ENCODE data around the gene PFKFB4. TPM values are rescaled to one million over a fixed set of nuclear protein-coding genes. Genes with fewer than 3 reads are reported as not detected.

Gene PFKFB4
- total and polyA plus RNA-seq, 2 experiments from 2014 or later, result 8.6 to 22.9 TPM

MicroRNAs encoded within 50 kb of the gene (microRNA counts, 767-probe panel; counts per million panel counts)
- microRNA hsa-miR-711, result not detected

Small RNA genes lying within 50 kb of the gene (microRNA-seq; reads per million reads assigned to microRNA genes)
- gene MIR6823 (not detected), gene MIR711 (not detected)

Small RNA genes lying within 50 kb of the gene (small RNA-seq; reads per million reads assigned to genes)
- not detected for gene MIR6823 (ENCODE audit: low replicate concordance)

Other genes with a start within 250 kb of the PFKFB4 start
- not detected in 2 replicates for gene SPINK8, start 223.1 kb downstream of the PFKFB4 start, total RNA-seq (2014; rRNA removed; shearing (Covaris generic))
- not detected in 2 replicates for gene SPINK8, start 223.1 kb downstream of the PFKFB4 start, polyA plus RNA-seq (2016; fragmentation: Nextera tagmentation; extraction: Ambion mirVana)
- gene FBXW12, start 184.6 kb downstream of the PFKFB4 start, total RNA-seq (2014; rRNA removed; shearing (Covaris generic)), result not detected in 2 replicates
- gene FBXW12, start 184.6 kb downstream of the PFKFB4 start, polyA plus RNA-seq (2016; fragmentation: Nextera tagmentation; extraction: Ambion mirVana), result 0.21 and 0.73 TPM in 2 replicates
- gene PLXNB1, start 126.7 kb downstream of the PFKFB4 start, total RNA-seq (2014; rRNA removed; shearing (Covaris generic)), result 144 and 164 TPM in 2 replicates
- 49.0 and 49.3 TPM in 2 replicates for gene PLXNB1, start 126.7 kb downstream of the PFKFB4 start, polyA plus RNA-seq (2016; fragmentation: Nextera tagmentation; extraction: Ambion mirVana)
- gene CCDC51, start 116.7 kb downstream of the PFKFB4 start, total RNA-seq (2014; rRNA removed; shearing (Covaris generic)), result 24.1 and 28.9 TPM in 2 replicates
- gene CCDC51, start 116.7 kb downstream of the PFKFB4 start, polyA plus RNA-seq (2016; fragmentation: Nextera tagmentation; extraction: Ambion mirVana), result 20.8 and 22.2 TPM in 2 replicates
- 362 and 419 TPM in 2 replicates for gene TMA7, start 116.5 kb downstream of the PFKFB4 start, total RNA-seq (2014; rRNA removed; shearing (Covaris generic))
- 2,089 and 2,333 TPM in 2 replicates for gene TMA7, start 116.5 kb downstream of the PFKFB4 start, polyA plus RNA-seq (2016; fragmentation: Nextera tagmentation; extraction: Ambion mirVana)
- 17.3 and 17.6 TPM in 2 replicates for gene ATRIP, start 110.1 kb downstream of the PFKFB4 start, total RNA-seq (2014; rRNA removed; shearing (Covaris generic))
- 5.8 and 6.1 TPM in 2 replicates for gene ATRIP, start 110.1 kb downstream of the PFKFB4 start, polyA plus RNA-seq (2016; fragmentation: Nextera tagmentation; extraction: Ambion mirVana)
- gene SHISA5, start 52.6 kb downstream of the PFKFB4 start, total RNA-seq (2014; rRNA removed; shearing (Covaris generic)), result 148 and 166 TPM in 2 replicates
- gene SHISA5, start 52.6 kb downstream of the PFKFB4 start, polyA plus RNA-seq (2016; fragmentation: Nextera tagmentation; extraction: Ambion mirVana), result 146 and 167 TPM in 2 replicates
- gene UCN2, start 7.0 kb upstream of the PFKFB4 start, total RNA-seq (2014; rRNA removed; shearing (Covaris generic)), result 0.12 and 0.17 TPM in 2 replicates
- not detected in 2 replicates for gene UCN2, start 7.0 kb upstream of the PFKFB4 start, polyA plus RNA-seq (2016; fragmentation: Nextera tagmentation; extraction: Ambion mirVana)
- gene COL7A1, start 38.5 kb upstream of the PFKFB4 start, total RNA-seq (2014; rRNA removed; shearing (Covaris generic)), result 5.2 and 7.9 TPM in 2 replicates
- 3.0 and 4.0 TPM in 2 replicates for gene COL7A1, start 38.5 kb upstream of the PFKFB4 start, polyA plus RNA-seq (2016; fragmentation: Nextera tagmentation; extraction: Ambion mirVana)
- 439 and 460 TPM in 2 replicates for gene UQCRC1, start 52.8 kb upstream of the PFKFB4 start, total RNA-seq (2014; rRNA removed; shearing (Covaris generic))
- gene UQCRC1, start 52.8 kb upstream of the PFKFB4 start, polyA plus RNA-seq (2016; fragmentation: Nextera tagmentation; extraction: Ambion mirVana), result 232 and 256 TPM in 2 replicates
- gene TMEM89, start 65.0 kb upstream of the PFKFB4 start, total RNA-seq (2014; rRNA removed; shearing (Covaris generic)), result not detected in 2 replicates
- not detected in 2 replicates for gene TMEM89, start 65.0 kb upstream of the PFKFB4 start, polyA plus RNA-seq (2016; fragmentation: Nextera tagmentation; extraction: Ambion mirVana)
- gene SLC26A6, start 78.7 kb upstream of the PFKFB4 start, total RNA-seq (2014; rRNA removed; shearing (Covaris generic)), result 79.3 and 96.4 TPM in 2 replicates
- gene SLC26A6, start 78.7 kb upstream of the PFKFB4 start, polyA plus RNA-seq (2016; fragmentation: Nextera tagmentation; extraction: Ambion mirVana), result 29.4 and 34.3 TPM in 2 replicates
- 29.2 and 33.3 TPM in 2 replicates for gene CELSR3, start 106.1 kb upstream of the PFKFB4 start, total RNA-seq (2014; rRNA removed; shearing (Covaris generic))
- gene CELSR3, start 106.1 kb upstream of the PFKFB4 start, polyA plus RNA-seq (2016; fragmentation: Nextera tagmentation; extraction: Ambion mirVana), result 7.5 and 8.3 TPM in 2 replicates
- gene NCKIPSD, start 129.1 kb upstream of the PFKFB4 start, total RNA-seq (2014; rRNA removed; shearing (Covaris generic)), result 43.1 and 45.1 TPM in 2 replicates
- 14.8 and 15.1 TPM in 2 replicates for gene NCKIPSD, start 129.1 kb upstream of the PFKFB4 start, polyA plus RNA-seq (2016; fragmentation: Nextera tagmentation; extraction: Ambion mirVana)
- 94.1 and 97.0 TPM in 2 replicates for gene IP6K2, start 160.4 kb upstream of the PFKFB4 start, total RNA-seq (2014; rRNA removed; shearing (Covaris generic))
- gene IP6K2, start 160.4 kb upstream of the PFKFB4 start, polyA plus RNA-seq (2016; fragmentation: Nextera tagmentation; extraction: Ambion mirVana), result 85.3 and 97.4 TPM in 2 replicates